HepG2 (cell line): ENCODE results near the gene MTX2. TPM values are rescaled to one million over a fixed set of nuclear protein-coding genes. Genes with fewer than 3 reads are reported as not detected.

ENCODE experiments used
- ATAC-seq: fragments of 200-7000 bp; cut with Tn5 transposase; 3 replicates; pipeline ENCODE4 v1.9.1; 2020; ENCODE audit warnings: mild to moderate bottlenecking, moderate library complexity
- BruUV-seq: library from RNA; stranded (reverse); fragments of 400-500 nt; replicated peaks from 2 replicates; lab custom pipeline; 2021; lab: Mats Ljungman, UMichigan
- CTCF ChIA-PET: fragments of 300-600 bp; formaldehyde crosslinking; extraction: SDS; loops from one replicate; lab custom pipeline; 2021; ENCODE audit warnings: low total read pairs, inconsistent platforms, low intra/inter-chr PET ratio; lab: Yijun Ruan, JAX
- POLR2A ChIA-PET: fragments of 350-600 bp; sonication (Branson Sonifier 250); formaldehyde crosslinking; loops from one replicate; lab custom pipeline; 2020; ENCODE audit warnings: antibody characterized with exemption, inconsistent platforms; lab: Yijun Ruan, JAX
- DNase-seq: peaks from one replicate; pipeline ENCODE4 v3.0.0-alpha.2; 2015; ENCODE audit warnings: low spot score
- FAIRE-seq: peaks from 3 replicates; lab custom pipeline; 2011; peaks lifted over from hg19 to GRCh38; lab: Jason Lieb, UNC
- H2AFZ ChIP-seq: one replicate; pipeline ENCODE4 v1.6.1; 2011; ENCODE audit warnings: low read length, inconsistent platforms
- H3K27ac ChIP-seq: fragments of 300-600 bp; 3 replicates; pipeline ENCODE4 v1.8.0; 2011; ENCODE audit warnings: mixed run types, mild to moderate bottlenecking, mixed read lengths, low read length, inconsistent platforms; ENCODE audit not compliant: insufficient read depth; ENCODE audit errors: extremely low read length
- H3K27me3 ChIP-seq, 2 experiments: fragments of 200-600 bp in 1 of 2; 2 replicates in 1 of 2; 3 replicates in 1 of 2; pipeline versions ENCODE4 v1.6.0 to v1.8.0; 2011; ENCODE audit warnings: low read length in 2 of 2, mild to moderate bottlenecking in 2 of 2, moderate library complexity in 2 of 2, inconsistent platforms in 1 of 2; ENCODE audit not compliant: insufficient read depth in 2 of 2, control insufficient read depth in 1 of 2
- H3K36me3 ChIP-seq, 2 experiments: fragments of 200-600 bp in 1 of 2; replicated peaks in 1 of 2; 2 replicates in 1 of 2; 3 replicates in 1 of 2; pipeline versions ENCODE4 v1.5.1 to v1.8.0; 2011; ENCODE audit warnings: low read length in 2 of 2, inconsistent platforms in 1 of 2; ENCODE audit not compliant: insufficient read depth in 2 of 2, control insufficient read depth in 1 of 2
- H3K4me1 ChIP-seq: 2 replicates; pipeline ENCODE4 v1.5.1; 2012; ENCODE audit warnings: low read length, inconsistent platforms; ENCODE audit not compliant: insufficient read depth
- H3K4me2 ChIP-seq: 2 replicates; pipeline ENCODE4 v1.6.0; 2011; ENCODE audit warnings: low read depth, low read length, inconsistent platforms
- H3K4me3 ChIP-seq, 3 experiments: fragments of 200-600 bp in 1 of 3; sonication (generic), shearing (Covaris generic) in 1 of 3; replicated peaks in 1 of 3; 2 replicates each; pipeline ENCODE4 v1.5.1; 2011 to 2016; ENCODE audit warnings: low read length in 3 of 3, inconsistent platforms in 2 of 3, low read depth in 2 of 3, mild to moderate bottlenecking in 2 of 3, control low read depth in 1 of 3, mixed read lengths in 1 of 3; ENCODE audit not compliant: insufficient read depth in 1 of 3
- H3K79me2 ChIP-seq: one replicate; pipeline ENCODE4 v1.6.1; 2011; ENCODE audit warnings: low read length, inconsistent platforms; ENCODE audit not compliant: insufficient read depth
- H3K9ac ChIP-seq: 2 replicates; pipeline ENCODE4 v1.6.0; 2011; ENCODE audit warnings: mild to moderate bottlenecking, low read depth, low read length, inconsistent platforms; ENCODE audit not compliant: insufficient read depth
- H3K9me3 ChIP-seq: 2 replicates; pipeline ENCODE4 v1.5.1; 2012; ENCODE audit warnings: mild to moderate bottlenecking, low read length
- H4K20me1 ChIP-seq: 2 replicates; pipeline ENCODE4 v1.6.0; 2011; ENCODE audit warnings: inconsistent platforms, mild to moderate bottlenecking, low read length, moderate library complexity; ENCODE audit not compliant: insufficient read depth
- BCL6 ChIP-seq: IDR thresholded peaks from 2 replicates; pipeline ENCODE4 v1.6.1; 2016; ENCODE audit warnings: missing genetic modification reagents, missing compliant biosample characterization
- MLXIP ChIP-seq: sonication (generic); formaldehyde crosslinking; IDR thresholded peaks from 2 replicates; pipeline ENCODE4 v1.9.0; 2021; ENCODE audit warnings: missing genetic modification reagents, borderline replicate concordance
- SNAPC5 ChIP-seq: sonication (generic); formaldehyde crosslinking; IDR thresholded peaks from 2 replicates; pipeline ENCODE4 v1.8.1; 2023; ENCODE audit warnings: mild to moderate bottlenecking, missing genetic modification reagents, borderline replicate concordance
- ZBTB3 ChIP-seq: sonication (generic); formaldehyde crosslinking; IDR thresholded peaks from 2 replicates; pipeline ENCODE4 v1.4.0; 2020; ENCODE audit warnings: low read depth, mild to moderate bottlenecking, moderate library complexity, missing genetic modification reagents, borderline replicate concordance
- WGBS: methylation state at CpG from one replicate; pipeline ENCODE4 v1.1.6; 2017; ENCODE audit warnings: low lambda C conversion rate; 5-methylcytosine and 5-hydroxymethylcytosine counted together
- in situ Hi-C: cut with HindIII; loops from 2 replicates; pipeline ENCODE4 v1.10.0; 2017; ENCODE audit warnings: low pct_unique_long_range_greater_than_20kb; ENCODE audit not compliant: extremely low pct_ligation_motif_present
- intact Hi-C: fragments of 100-400 bp; cut with micrococcal nuclease; formaldehyde crosslinking; loops from one replicate; pipeline ENCODE4 v1.10.0; 2022; ENCODE audit not compliant: unreplicated experiment
- polyA plus RNA-seq, 8 experiments: library from polyadenylated mRNA; depleted of rRNA in 3 of 8; stranded (reverse) in 7 of 8; unstranded in 1 of 8; fragments of >200 nt; fragmentation: Illumina TruSeq in 4 of 8; extraction: Trizol in 4 of 8; gene quantifications; 2 replicates each; pipeline versions ENCODE4 v1.2.1 to v1.2.3, GENCODE V29; 2011 to 2016; ENCODE audit warnings: low read depth in 4 of 8, missing spikeins in 1 of 8, mixed read lengths in 1 of 8; ENCODE audit not compliant: insufficient read depth in 1 of 8
- total RNA-seq, 5 experiments: library from RNA; depleted of rRNA; stranded (reverse); fragments of >200 nt; fragmentation: Illumina TruSeq; extraction: Trizol; gene quantifications; 2 replicates each; pipeline ENCODE4 v1.2.3, GENCODE V29; 2016; ENCODE audit warnings: low read depth in 1 of 5

MTX2 gene
- total and polyA plus RNA-seq, 2 of the 13 experiments (the other 11 are each of a cell fraction or from before 2014, with no cell fraction given) = 58.1 to 75.7 TPM

- Histone ChIP-seq H4K20me1 (no peaks in the 10 kb centered on the region), H3K9ac (no peak overlapping the region), H3K4me1 (peaks cover 6% of the 10 kb centered on the region; the same call in 1 of the 2 replicates), H3K4me2 (no peak overlapping the region), H2AFZ (no peak overlapping the region), H3K79me2 (no peaks in the 10 kb centered on the region), H3K27ac (no peak overlapping the region), H3K27me3 (no peaks in the 10 kb centered on the region), H3K9me3 (no peaks in the 10 kb centered on the region), H3K4me3 (no peak overlapping the region), H3K36me3 (no peaks in the 10 kb centered on the region)
- POLR2A ChIA-PET = no interaction called here
- BruUV-seq = no TSS peak
- WGBS = 13% methylated on average over 3 of the region's 3 CpGs
- no peak for DNase-seq
- in situ Hi-C loops (no loop called here), intact Hi-C loops (no loop called here)
- no peak for FAIRE-seq
- CTCF ChIA-PET = no interaction called here
- TF ChIP-seq MLXIP (CRISPR knock-in tag) = no peak
- TF ChIP-seq SNAPC5 (CRISPR knock-in tag) = no peak
- TF ChIP-seq ZBTB3 (CRISPR knock-in tag) = no peak
- peak; percentile 61 for TF ChIP-seq BCL6 (CRISPR knock-in tag)
- peak; percentile 32; the same call in 1 of the 3 replicates for ATAC-seq
These were observed 114.7 kb downstream of the MTX2 start for GRCh38 chr2:176383836-176384442.
